ENCODE results near the gene LFNG.
A peak's percentile ranks its signal among the peaks of the same experiment; 100 is the strongest.

The LFNG gene

DNA sequence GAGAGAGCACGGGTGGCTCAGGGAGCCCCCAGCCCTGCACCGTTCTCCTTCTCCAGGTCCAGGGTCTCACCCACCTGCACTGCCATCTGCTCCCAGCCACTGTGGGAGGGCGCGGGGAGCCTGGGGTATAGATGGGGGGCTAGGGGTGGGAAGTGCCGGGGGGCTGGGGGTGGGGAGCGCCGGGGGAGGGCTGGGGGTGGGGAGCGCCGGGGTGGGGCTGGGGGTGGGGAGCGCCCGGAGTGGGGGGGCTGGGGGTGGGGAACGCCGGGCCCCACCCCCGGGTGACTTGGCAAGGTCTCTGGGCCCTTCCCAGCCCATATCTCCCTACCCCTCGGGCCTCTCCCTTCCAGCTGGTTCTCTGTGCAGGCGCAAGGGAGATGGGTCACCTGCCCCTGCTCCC is 43.3 kb upstream of the LFNG start, which contains the start of gene GRIFIN:
GRIFIN (minus strand) TSS at position 101 of the 400 bp plus-strand sequence; CDS start at position 86, 15 bp downstream.
- TF ChIP-seq, protein P1, sequence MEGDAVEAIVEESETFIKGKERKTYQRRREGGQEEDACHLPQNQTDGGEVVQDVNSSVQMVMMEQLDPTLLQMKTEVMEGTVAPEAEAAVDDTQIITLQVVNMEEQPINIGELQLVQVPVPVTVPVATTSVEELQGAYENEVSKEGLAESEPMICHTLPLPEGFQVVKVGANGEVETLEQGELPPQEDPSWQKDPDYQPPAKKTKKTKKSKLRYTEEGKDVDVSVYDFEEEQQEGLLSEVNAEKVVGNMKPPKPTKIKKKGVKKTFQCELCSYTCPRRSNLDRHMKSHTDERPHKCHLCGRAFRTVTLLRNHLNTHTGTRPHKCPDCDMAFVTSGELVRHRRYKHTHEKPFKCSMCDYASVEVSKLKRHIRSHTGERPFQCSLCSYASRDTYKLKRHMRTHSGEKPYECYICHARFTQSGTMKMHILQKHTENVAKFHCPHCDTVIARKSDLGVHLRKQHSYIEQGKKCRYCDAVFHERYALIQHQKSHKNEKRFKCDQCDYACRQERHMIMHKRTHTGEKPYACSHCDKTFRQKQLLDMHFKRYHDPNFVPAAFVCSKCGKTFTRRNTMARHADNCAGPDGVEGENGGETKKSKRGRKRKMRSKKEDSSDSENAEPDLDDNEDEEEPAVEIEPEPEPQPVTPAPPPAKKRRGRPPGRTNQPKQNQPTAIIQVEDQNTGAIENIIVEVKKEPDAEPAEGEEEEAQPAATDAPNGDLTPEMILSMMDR (IDR thresholded peaks at IDR 0.05; ENCODE audit: poor library complexity, severe bottlenecking): no peak
- no peak within 1 kb of the TSS for H3K27ac ChIP-seq (ENCODE audit: poor library complexity, severe bottlenecking)
- no peaks in the 10 kb centered on the region for H3K27me3 ChIP-seq (ENCODE audit: insufficient read depth, poor library complexity, severe bottlenecking)
- H3K9me3 ChIP-seq (ENCODE audit: severe bottlenecking): no peaks in the 10 kb centered on the region
- H3K4me3 ChIP-seq (ENCODE audit: severe bottlenecking): no peak within 1 kb of the TSS
- DNase-seq (ENCODE audit: low spot score): no peak
- no peak for ATAC-seq (ENCODE audit: low read depth)
- no peaks in the 10 kb centered on the region for H3K36me3 ChIP-seq (ENCODE audit: low read depth)
- peaks cover 7% of the 10 kb centered on the region for H3K4me1 ChIP-seq (ENCODE audit: insufficient read depth, poor library complexity, severe bottlenecking)

DNA sequence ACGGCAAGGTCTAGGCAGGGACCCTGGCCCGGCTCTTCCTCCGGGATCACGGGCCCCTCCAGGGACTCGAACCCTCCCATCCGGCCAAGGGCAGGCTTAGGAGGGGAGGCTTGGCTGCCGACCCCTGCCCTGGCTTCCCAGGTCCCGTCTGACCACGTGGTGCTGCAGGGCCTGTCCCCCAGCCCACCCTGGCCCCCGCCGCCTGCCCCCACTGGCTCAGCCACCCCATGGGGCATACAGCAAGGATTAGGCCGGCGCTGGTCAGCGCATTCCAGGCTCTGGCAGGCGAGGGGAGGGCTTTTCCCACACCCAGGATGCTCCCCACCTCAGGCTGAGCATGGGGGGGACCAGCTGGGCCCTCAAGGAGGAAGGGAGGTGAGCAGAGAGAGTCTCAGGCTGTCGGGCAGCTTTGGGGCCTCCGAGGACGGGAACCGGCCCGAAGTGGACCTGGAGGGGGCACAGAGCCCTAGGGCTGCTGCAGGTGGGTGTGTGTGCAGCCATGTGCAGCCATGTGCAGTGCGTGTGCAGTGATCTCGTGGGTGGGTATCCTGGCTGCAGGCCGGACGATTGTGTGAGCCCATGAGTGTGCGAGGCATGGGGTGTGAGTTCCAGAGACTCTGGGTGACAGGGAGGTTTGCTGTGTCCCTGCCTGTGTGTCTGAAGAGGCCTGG is 42.7 kb upstream of the LFNG start:
- Histone ChIP-seq H3K9me3 (ENCODE audit: severe bottlenecking) (no peaks in the 10 kb centered on the region), H3K27me3 (ENCODE audit: insufficient read depth, poor library complexity, severe bottlenecking) (no peaks in the 10 kb centered on the region), H3K27ac (ENCODE audit: poor library complexity, severe bottlenecking) (no peak overlapping the region), H3K36me3 (ENCODE audit: low read depth) (no peaks in the 10 kb centered on the region), H3K4me3 (ENCODE audit: severe bottlenecking) (no peak overlapping the region), H3K4me1 (ENCODE audit: insufficient read depth, poor library complexity, severe bottlenecking) (peaks cover under 1% of the 10 kb centered on the region)
- DNase-seq (ENCODE audit: low spot score) (peak; percentile 59), ATAC-seq (ENCODE audit: low read depth) (no peak)
- TF ChIP-seq, protein P1 (IDR thresholded peaks at IDR 0.05; ENCODE audit: poor library complexity, severe bottlenecking): no peak

GRCh38 chr7:2477447-2478398 is 41.9 kb upstream of the LFNG start:
- Histone ChIP-seq H3K9me3 (ENCODE audit: severe bottlenecking) (no peaks in the 10 kb centered on the region), H3K27me3 (ENCODE audit: insufficient read depth, poor library complexity, severe bottlenecking) (no peaks in the 10 kb centered on the region), H3K36me3 (ENCODE audit: low read depth) (no peaks in the 10 kb centered on the region), H3K27ac (ENCODE audit: poor library complexity, severe bottlenecking) (no peak overlapping the region), H3K4me1 (ENCODE audit: insufficient read depth, poor library complexity, severe bottlenecking) (no peaks in the 10 kb centered on the region), H3K4me3 (ENCODE audit: severe bottlenecking) (no peak overlapping the region)
- TF ChIP-seq, protein P1 (IDR thresholded peaks at IDR 0.05; ENCODE audit: poor library complexity, severe bottlenecking): peak; percentile 74
- DNase-seq (ENCODE audit: low spot score) (peak; percentile 58), ATAC-seq (ENCODE audit: low read depth) (peak; percentile 74)

DNA sequence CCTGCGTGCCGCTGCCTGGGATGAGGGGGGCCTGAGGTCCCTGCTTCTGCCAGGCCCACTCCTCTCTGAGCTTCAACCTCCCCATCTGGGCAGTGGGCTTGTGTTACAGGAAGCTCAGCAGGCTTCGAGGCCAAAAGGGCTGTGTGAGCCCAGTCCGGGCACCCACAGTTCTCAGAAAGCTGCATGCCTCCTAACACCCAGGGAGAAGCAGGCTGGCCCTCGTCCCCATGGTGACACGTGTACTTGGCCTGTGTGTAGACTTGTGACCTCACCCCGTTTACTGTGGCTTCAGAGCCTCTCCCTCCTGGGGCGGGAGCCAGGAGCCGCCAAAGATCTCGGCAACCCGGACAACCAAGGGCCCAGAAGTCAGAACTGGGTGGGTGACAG is 41.2 kb upstream of the LFNG start:
- Histone ChIP-seq H3K27me3 (ENCODE audit: insufficient read depth, poor library complexity, severe bottlenecking) (no peaks in the 10 kb centered on the region), H3K36me3 (ENCODE audit: low read depth) (no peaks in the 10 kb centered on the region), H3K9me3 (ENCODE audit: severe bottlenecking) (peaks cover 3% of the 10 kb centered on the region), H3K4me1 (ENCODE audit: insufficient read depth, poor library complexity, severe bottlenecking) (no peaks in the 10 kb centered on the region), H3K27ac (ENCODE audit: poor library complexity, severe bottlenecking) (no peak overlapping the region), H3K4me3 (ENCODE audit: severe bottlenecking) (no peak overlapping the region)
- TF ChIP-seq, protein P1 (IDR thresholded peaks at IDR 0.05; ENCODE audit: poor library complexity, severe bottlenecking): no peak
- DNase-seq (ENCODE audit: low spot score): no peak
- no peak for ATAC-seq (ENCODE audit: low read depth)

All from RWPE2 (cell line).